Neural cell (in vitro differentiated cells): ENCODE data around the gene AXIN1.

Experiments used
- EP300 ChIP-seq: fragments of 450-650 bp; conservative IDR thresholded peaks from 2 replicates; pipeline ENCODE4 v1.6.1; 2014; ENCODE audit warnings: antibody characterized with exemption, mild to moderate bottlenecking, moderate library complexity; ENCODE audit not compliant: poor library complexity, severe bottlenecking
- EZH2 ChIP-seq: fragments of 200-600, 300-800 bp; shearing (Covaris generic), sonication (generic); IDR thresholded peaks from 2 replicates; pipeline ENCODE4 v1.6.1; 2014; ENCODE audit warnings: antibody characterized with exemption, low read length, borderline replicate concordance, mild to moderate bottlenecking; ENCODE audit not compliant: insufficient read depth, poor library complexity, severe bottlenecking
- MXI1 ChIP-seq: fragments of 450-650 bp; conservative IDR thresholded peaks from 2 replicates; pipeline ENCODE4 v1.6.1; 2014; ENCODE audit warnings: antibody characterized with exemption, mild to moderate bottlenecking; ENCODE audit not compliant: poor library complexity, severe bottlenecking
- POLR2AphosphoS5 ChIP-seq: IDR thresholded peaks from 2 replicates; pipeline ENCODE4 v1.6.1; 2012
- SMC3 ChIP-seq: fragments of 450-650 bp; conservative IDR thresholded peaks from 2 replicates; pipeline ENCODE4 v1.6.1; 2014; ENCODE audit warnings: antibody characterized with exemption, mild to moderate bottlenecking, moderate library complexity; ENCODE audit not compliant: poor library complexity
- TF ChIP-seq, protein P1 (sequence below): fragments of 450-650 bp; IDR thresholded peaks from 2 replicates; pipeline ENCODE4 v1.5.1; 2014; ENCODE audit warnings: antibody characterized with exemption, mild to moderate bottlenecking, moderate library complexity; ENCODE audit not compliant: poor library complexity, severe bottlenecking
- TF ChIP-seq, protein P2 (sequence below): IDR thresholded peaks from 2 replicates; pipeline ENCODE4 v1.6.1; 2012; ENCODE audit warnings: borderline replicate concordance

DNA sequence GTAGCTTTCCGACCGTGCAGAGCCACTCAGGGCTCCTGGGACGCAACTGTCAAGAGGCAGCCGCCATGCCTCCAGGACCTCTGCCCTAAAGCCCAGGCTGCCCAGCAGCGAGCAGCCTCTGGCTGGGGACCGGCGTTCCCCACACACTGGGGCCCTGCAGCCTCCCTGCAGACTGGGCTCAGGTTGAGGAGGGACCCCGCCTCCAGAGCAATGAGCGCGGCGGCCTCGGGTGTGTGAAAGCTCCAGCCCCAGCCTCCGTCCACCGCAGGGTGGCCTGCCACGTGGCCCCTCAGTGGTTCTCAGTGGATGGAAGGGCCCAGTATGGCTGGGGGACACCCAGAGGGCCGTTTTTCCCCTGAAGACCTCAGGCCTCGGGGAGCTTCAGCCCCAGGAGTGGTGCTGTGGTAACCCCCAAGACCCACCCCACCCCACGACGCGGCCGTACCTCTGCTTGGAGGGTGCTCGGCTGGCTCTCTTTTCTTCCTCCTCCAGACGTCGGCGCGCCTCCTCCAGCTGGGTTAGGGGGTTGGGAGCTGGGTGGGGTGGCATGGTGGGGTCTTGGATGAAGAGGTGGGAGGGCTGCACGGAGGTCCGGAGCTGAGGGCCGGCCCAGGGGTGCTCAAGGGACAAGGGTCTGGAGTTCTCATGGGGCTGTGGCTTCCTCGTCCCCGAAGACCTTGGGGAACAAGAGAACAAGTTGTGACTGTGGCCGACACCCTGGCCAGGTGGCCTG lies 59.3 kb downstream of the AXIN1 start:
- TF ChIP-seq, protein P1, sequence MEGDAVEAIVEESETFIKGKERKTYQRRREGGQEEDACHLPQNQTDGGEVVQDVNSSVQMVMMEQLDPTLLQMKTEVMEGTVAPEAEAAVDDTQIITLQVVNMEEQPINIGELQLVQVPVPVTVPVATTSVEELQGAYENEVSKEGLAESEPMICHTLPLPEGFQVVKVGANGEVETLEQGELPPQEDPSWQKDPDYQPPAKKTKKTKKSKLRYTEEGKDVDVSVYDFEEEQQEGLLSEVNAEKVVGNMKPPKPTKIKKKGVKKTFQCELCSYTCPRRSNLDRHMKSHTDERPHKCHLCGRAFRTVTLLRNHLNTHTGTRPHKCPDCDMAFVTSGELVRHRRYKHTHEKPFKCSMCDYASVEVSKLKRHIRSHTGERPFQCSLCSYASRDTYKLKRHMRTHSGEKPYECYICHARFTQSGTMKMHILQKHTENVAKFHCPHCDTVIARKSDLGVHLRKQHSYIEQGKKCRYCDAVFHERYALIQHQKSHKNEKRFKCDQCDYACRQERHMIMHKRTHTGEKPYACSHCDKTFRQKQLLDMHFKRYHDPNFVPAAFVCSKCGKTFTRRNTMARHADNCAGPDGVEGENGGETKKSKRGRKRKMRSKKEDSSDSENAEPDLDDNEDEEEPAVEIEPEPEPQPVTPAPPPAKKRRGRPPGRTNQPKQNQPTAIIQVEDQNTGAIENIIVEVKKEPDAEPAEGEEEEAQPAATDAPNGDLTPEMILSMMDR, result no peak
- TF ChIP-seq POLR2AphosphoS5, result no peak
- no peak for TF ChIP-seq MXI1
- TF ChIP-seq, protein P2, sequence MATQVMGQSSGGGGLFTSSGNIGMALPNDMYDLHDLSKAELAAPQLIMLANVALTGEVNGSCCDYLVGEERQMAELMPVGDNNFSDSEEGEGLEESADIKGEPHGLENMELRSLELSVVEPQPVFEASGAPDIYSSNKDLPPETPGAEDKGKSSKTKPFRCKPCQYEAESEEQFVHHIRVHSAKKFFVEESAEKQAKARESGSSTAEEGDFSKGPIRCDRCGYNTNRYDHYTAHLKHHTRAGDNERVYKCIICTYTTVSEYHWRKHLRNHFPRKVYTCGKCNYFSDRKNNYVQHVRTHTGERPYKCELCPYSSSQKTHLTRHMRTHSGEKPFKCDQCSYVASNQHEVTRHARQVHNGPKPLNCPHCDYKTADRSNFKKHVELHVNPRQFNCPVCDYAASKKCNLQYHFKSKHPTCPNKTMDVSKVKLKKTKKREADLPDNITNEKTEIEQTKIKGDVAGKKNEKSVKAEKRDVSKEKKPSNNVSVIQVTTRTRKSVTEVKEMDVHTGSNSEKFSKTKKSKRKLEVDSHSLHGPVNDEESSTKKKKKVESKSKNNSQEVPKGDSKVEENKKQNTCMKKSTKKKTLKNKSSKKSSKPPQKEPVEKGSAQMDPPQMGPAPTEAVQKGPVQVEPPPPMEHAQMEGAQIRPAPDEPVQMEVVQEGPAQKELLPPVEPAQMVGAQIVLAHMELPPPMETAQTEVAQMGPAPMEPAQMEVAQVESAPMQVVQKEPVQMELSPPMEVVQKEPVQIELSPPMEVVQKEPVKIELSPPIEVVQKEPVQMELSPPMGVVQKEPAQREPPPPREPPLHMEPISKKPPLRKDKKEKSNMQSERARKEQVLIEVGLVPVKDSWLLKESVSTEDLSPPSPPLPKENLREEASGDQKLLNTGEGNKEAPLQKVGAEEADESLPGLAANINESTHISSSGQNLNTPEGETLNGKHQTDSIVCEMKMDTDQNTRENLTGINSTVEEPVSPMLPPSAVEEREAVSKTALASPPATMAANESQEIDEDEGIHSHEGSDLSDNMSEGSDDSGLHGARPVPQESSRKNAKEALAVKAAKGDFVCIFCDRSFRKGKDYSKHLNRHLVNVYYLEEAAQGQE, result no peak
- TF ChIP-seq SMC3, result no peak
- no peak for TF ChIP-seq EZH2
- TF ChIP-seq EP300, result no peak
